ENCODE measurements around the gene CHST11.
"Not testable (repeated sequence)": the region's sequence is repeated elsewhere in the genome, so short reads cannot be mapped to it uniquely, and the experiment has no call there.

CHST11 gene

GRCh38 chr12:104802208-104802607 lies 345.5 kb downstream of the CHST11 start:
- no peak overlapping the region for H3K9ac ChIP-seq (ENCODE audit: low read length)
- no peaks in the 10 kb centered on the region for H3K9me3 ChIP-seq (ENCODE audit: control insufficient read depth, insufficient read depth, low read depth, low read length)
- no peaks in the 10 kb centered on the region for H3K27me3 ChIP-seq (ENCODE audit: control insufficient read depth, insufficient read depth, low read length)
- no peaks in the 10 kb centered on the region for H3K4me1 ChIP-seq (ENCODE audit: control insufficient read depth, insufficient read depth, low read length)
- H3K27ac ChIP-seq (ENCODE audit: low read depth, low read length): no peak overlapping the region
- H3K36me3 ChIP-seq (ENCODE audit: control insufficient read depth, insufficient read depth, low read length): no peaks in the 10 kb centered on the region
- H3K4me3 ChIP-seq (ENCODE audit: low read depth, low read length): no peak overlapping the region

- Histone ChIP-seq H3K9ac (ENCODE audit: low read length) (no peak overlapping the region), H3K27me3 (ENCODE audit: control insufficient read depth, insufficient read depth, low read length) (no peaks in the 10 kb centered on the region), H3K36me3 (ENCODE audit: control insufficient read depth, insufficient read depth, low read length) (no peaks in the 10 kb centered on the region), H3K9me3 (ENCODE audit: control insufficient read depth, insufficient read depth, low read depth, low read length) (no peaks in the 10 kb centered on the region), H3K27ac (ENCODE audit: low read depth, low read length) (no peak overlapping the region), H3K4me3 (ENCODE audit: low read depth, low read length) (no peak overlapping the region), H3K4me1 (ENCODE audit: control insufficient read depth, insufficient read depth, low read length) (no peaks in the 10 kb centered on the region)
Observed at GRCh38 chr12:104805186-104805585, 348.4 kb downstream of the CHST11 start.

GRCh38 chr12:104806194-104806593 lies 349.4 kb downstream of the CHST11 start:
- not testable (repeated sequence) for H3K4me3 ChIP-seq (ENCODE audit: low read depth, low read length); H3K9me3 ChIP-seq (ENCODE audit: control insufficient read depth, insufficient read depth, low read depth, low read length); H3K27ac ChIP-seq (ENCODE audit: low read depth, low read length); H3K36me3 ChIP-seq (ENCODE audit: control insufficient read depth, insufficient read depth, low read length); H3K27me3 ChIP-seq (ENCODE audit: control insufficient read depth, insufficient read depth, low read length); H3K9ac ChIP-seq (ENCODE audit: low read length); H3K4me1 ChIP-seq (ENCODE audit: control insufficient read depth, insufficient read depth, low read length)

- no peaks in the 10 kb centered on the region for H3K4me1 ChIP-seq (ENCODE audit: control insufficient read depth, insufficient read depth, low read length)
- H3K9ac ChIP-seq (ENCODE audit: low read length): no peak overlapping the region
- no peaks in the 10 kb centered on the region for H3K27me3 ChIP-seq (ENCODE audit: control insufficient read depth, insufficient read depth, low read length)
- H3K27ac ChIP-seq (ENCODE audit: low read depth, low read length): no peak overlapping the region
- no peaks in the 10 kb centered on the region for H3K36me3 ChIP-seq (ENCODE audit: control insufficient read depth, insufficient read depth, low read length)
- H3K4me3 ChIP-seq (ENCODE audit: low read depth, low read length): no peak overlapping the region
- no peaks in the 10 kb centered on the region for H3K9me3 ChIP-seq (ENCODE audit: control insufficient read depth, insufficient read depth, low read depth, low read length)
Observed at GRCh38 chr12:104809251-104809650, 352.5 kb downstream of the CHST11 start.

- Histone ChIP-seq H3K9me3 (ENCODE audit: control insufficient read depth, insufficient read depth, low read depth, low read length) (no peaks in the 10 kb centered on the region), H3K27me3 (ENCODE audit: control insufficient read depth, insufficient read depth, low read length) (no peaks in the 10 kb centered on the region), H3K4me1 (ENCODE audit: control insufficient read depth, insufficient read depth, low read length) (no peaks in the 10 kb centered on the region), H3K4me3 (ENCODE audit: low read depth, low read length) (no peak overlapping the region), H3K36me3 (ENCODE audit: control insufficient read depth, insufficient read depth, low read length) (no peaks in the 10 kb centered on the region), H3K27ac (ENCODE audit: low read depth, low read length) (no peak overlapping the region), H3K9ac (ENCODE audit: low read length) (no peak overlapping the region)
Observed at GRCh38 chr12:104809706-104810385, 353.1 kb downstream of the CHST11 start.

All from HUES6 (cell line).